GM18526 (cell line): ENCODE results near the gene GAN.

Experiments
- POLR2A ChIP-seq: IDR thresholded peaks from 3 replicates; pipeline ENCODE4 v1.6.1; 2011; ENCODE audit not compliant: insufficient read length; ENCODE audit errors: extremely low read depth

GAN gene

DNA sequence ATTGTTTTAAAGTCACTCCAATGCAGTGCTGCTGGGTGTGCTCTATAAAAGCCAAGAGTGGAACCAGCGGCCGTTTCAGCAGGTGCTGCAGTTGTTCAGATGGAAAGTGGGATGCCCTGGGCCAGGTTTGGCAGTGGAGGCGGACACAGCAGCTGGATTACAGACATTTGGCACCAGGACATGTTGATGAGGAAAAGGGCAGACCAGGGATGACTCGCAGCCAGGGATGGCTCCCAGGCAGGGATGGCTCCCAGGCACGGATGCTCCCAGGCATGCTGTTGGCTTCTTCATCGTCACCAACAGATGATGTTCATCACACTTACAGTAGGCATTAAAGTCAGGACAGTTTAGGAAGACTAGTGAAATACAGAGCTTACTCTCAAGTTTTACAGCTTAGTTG is 10.0 kb downstream of the GAN start:
- TF ChIP-seq POLR2A: no peak

GRCh38 chr16:81327011-81327410 is 12.2 kb downstream of the GAN start:
- no peak for TF ChIP-seq POLR2A

DNA sequence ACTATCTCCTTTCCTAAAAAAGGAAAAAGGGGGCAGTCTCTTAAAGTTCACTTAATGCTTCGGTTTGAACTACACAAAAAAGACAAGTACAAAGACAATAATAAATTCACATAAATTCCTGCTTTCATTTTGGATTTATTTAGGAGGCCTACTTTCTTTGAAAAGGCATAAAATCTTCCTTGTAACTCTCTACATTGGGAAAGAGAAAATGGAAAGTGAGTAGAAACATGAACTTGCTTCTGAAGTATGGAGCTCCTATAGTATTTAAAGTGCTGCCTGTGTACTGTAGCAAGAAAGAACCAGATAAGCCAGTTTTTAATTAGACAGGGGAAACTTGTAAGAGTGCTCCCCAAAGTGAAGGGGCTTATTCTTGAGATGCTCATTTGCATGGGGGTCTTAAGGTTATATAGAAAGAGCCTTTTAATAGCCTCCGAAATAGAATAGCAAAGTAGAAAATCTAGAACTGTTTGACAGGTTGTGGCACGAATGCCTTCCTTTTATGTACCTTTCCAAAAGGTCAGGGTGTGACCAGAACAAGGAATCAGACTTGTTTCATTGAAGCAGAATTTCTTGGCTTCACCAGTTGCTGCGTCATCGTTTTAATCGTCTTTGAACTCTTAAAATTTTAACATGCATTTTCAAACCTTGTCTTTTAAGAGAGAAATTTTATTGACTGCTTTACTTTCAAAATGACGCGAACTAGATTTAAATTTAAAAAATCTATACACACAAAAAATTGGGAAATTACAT is 12.9 kb downstream of the GAN start:
- TF ChIP-seq POLR2A: no peak

DNA sequence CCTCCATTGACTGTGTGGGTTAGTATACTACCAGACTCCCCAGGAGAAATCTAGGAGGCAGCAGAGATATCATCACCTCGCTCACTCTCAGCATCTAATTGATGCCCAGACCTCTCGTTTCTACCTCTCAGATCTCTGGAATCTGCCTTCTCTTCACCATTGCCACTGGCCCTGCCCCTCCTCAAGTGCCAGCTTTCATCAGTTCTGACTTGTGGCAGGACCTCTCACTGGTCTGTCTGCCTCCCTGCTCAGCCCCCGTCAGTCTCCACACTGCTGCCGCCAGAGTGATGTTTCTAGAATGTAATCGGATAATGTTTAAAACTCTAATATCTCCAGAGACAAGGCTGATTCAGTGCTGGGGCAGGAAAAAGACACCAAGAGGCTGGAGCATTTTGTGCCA is 15.2 kb downstream of the GAN start:
- TF ChIP-seq POLR2A: no peak

GRCh38 chr16:81333356-81333755 is 18.6 kb downstream of the GAN start:
- no peak for TF ChIP-seq POLR2A

- TF ChIP-seq POLR2A: no peak
These were observed 20.9 kb downstream of the GAN start for GRCh38 chr16:81335669-81336068.

DNA sequence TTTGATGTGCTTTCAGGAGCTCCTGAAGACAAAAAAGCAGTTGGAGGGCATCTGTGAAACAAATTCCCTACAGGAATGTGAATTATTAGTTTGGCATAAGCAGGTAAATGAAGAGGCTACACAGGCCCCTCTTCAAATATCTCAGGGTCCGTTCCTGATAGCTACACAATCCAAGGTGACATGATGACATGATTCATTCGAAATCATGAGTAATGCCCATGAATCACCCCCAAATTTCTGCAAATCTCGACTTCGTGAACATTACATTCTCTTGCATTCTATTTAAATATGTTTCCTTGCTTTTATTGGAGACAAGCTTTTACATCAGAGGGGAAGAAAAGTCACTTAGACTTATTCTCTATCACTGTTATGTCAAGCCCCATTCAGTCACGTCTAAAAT is 22.3 kb downstream of the GAN start:
- TF ChIP-seq POLR2A: no peak

DNA sequence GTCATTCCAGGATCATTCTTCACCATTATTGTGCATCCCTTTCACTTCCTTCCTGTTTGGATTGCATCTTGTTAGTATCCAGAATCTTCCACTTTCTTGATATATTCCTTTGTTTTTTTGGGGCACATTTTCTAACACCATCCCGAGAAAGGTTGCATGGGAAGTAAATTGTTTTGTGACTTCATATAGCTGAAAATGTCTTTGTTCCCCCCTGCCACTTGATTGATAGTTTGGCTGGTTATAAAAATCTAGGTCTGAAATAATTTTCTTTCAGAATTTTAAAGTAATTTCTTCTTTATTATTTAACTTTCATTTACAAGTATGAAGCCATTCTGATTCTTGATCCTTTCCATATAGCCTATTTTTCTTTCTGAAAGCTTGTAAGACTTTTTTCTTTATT is 32.7 kb downstream of the GAN start:
- no peak for TF ChIP-seq POLR2A

GRCh38 chr16:81349608-81350305 is 35.0 kb downstream of the GAN start:
- no peak for TF ChIP-seq POLR2A

- TF ChIP-seq POLR2A: no peak
These were observed 35.5 kb downstream of the GAN start for GRCh38 chr16:81350306-81350615.

GRCh38 chr16:81353895-81354294 is 39.1 kb downstream of the GAN start:
- TF ChIP-seq POLR2A: no peak

GRCh38 chr16:81357711-81358260 is 43.0 kb downstream of the GAN start:
- TF ChIP-seq POLR2A: no peak

- no peak for TF ChIP-seq POLR2A
These were observed 44.1 kb downstream of the GAN start for GRCh38 chr16:81358860-81359259.

GRCh38 chr16:81360135-81360534 is 45.4 kb downstream of the GAN start:
- no peak for TF ChIP-seq POLR2A

DNA sequence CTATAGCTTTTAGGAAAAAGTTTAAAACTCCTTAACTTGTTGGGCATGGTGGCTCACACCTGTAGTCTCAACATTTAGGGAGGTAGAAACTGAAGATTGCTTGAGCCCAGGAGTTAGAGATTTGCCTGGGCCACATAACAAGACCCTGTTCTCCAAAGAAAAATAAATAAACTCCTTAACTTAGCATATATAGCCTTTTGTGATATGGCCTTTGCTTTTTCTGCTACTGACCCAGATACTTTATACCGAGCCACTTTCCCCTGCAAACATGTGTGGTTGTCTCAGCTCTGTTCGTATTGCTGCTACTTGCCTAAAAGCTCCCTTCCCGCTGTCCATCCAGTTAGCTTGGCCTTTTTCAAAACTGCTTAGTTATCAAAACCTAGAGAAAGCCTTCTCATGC is 51.0 kb downstream of the GAN start:
- TF ChIP-seq POLR2A: no peak

DNA sequence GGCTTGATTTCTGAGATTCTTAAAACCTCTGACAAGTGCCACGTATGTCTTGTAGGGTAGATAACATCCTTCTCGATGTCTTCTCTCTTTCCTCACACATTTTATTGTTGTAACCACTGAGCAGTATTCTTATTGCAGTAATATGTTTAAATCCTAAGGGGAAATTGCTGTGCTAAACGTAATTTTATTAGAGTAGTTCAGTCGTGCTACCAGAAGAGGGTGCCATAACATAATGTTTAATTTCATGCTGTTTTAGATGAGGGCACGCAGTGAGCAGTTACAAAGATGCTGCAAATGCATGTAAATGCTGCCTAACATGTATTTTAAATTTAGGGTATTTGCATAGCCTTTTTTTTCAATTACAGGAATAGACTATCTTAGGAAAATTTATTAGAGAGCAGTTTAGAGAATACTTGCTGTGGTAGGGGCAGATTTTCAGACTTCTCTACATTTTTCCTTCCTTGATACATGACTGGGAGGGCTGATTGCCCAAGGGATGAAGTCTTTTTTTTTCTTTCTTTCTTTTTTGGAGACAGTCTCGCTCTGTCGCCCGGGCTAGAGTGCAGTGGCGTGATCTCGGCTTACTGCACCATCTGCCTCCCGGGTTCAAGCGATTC is 51.7 kb downstream of the GAN start:
- no peak for TF ChIP-seq POLR2A
